Brain microvascular endothelial cell (primary cell): ENCODE results near the gene GUSB.

Experiments
- DNase-seq: peaks from one replicate; pipeline ENCODE4 v3.0.0-alpha.2; 2020
- H3K27ac ChIP-seq: fragments of 250-450 bp; sonication (Bioruptor Pico); 2 replicates; pipeline ENCODE4 v1.5.1; 2020; ENCODE audit warnings: mild to moderate bottlenecking, moderate library complexity
- H3K27me3 ChIP-seq: fragments of 250-450 bp; sonication (Bioruptor Pico); replicated peaks from 2 replicates; pipeline ENCODE4 v1.5.1; 2020; ENCODE audit warnings: mild to moderate bottlenecking
- H3K36me3 ChIP-seq: fragments of 250-450 bp; sonication (Bioruptor Pico); replicated peaks from 2 replicates; pipeline ENCODE4 v1.5.1; 2020; ENCODE audit warnings: mild to moderate bottlenecking
- H3K4me3 ChIP-seq: 2 replicates; pipeline ENCODE4 v1.5.1; 2011; ENCODE audit warnings: low read depth, mild to moderate bottlenecking, control low read depth, low read length, moderate library complexity
- in situ Hi-C: cut with HindIII; loops from 2 replicates; pipeline ENCODE4 v1.10.0; 2017; ENCODE audit warnings: low sequenced_read_pairs, low pct_ligation_motif_present
- TF ChIP-seq, protein P1 (sequence below): IDR thresholded peaks from 2 replicates; pipeline ENCODE4 v1.5.1; 2011; ENCODE audit warnings: low read depth, mild to moderate bottlenecking, moderate library complexity, low read length, control low read depth, inconsistent platforms; ENCODE audit errors: missing control alignments

The GUSB gene

DNA sequence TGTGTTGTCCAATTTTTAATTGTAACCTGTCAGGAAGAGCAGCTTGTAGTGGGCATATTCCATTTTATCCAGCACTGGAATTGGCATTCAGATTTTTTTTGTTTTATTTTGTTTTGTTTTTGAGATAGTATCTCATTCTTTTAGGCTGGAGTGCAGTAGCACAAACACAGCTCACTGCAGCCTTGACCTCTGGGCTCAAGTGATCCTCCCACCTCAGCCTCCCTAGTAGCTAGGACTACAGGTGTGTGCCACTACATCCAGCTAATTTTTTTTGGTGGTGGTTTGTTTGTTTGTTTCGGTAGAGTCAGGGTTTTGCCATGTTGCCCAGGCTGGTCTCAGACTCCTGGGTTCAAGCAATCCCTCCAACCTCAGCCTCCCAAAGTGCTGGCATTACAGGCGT lies 44.7 kb downstream of the GUSB start:
- TF ChIP-seq, protein P1, sequence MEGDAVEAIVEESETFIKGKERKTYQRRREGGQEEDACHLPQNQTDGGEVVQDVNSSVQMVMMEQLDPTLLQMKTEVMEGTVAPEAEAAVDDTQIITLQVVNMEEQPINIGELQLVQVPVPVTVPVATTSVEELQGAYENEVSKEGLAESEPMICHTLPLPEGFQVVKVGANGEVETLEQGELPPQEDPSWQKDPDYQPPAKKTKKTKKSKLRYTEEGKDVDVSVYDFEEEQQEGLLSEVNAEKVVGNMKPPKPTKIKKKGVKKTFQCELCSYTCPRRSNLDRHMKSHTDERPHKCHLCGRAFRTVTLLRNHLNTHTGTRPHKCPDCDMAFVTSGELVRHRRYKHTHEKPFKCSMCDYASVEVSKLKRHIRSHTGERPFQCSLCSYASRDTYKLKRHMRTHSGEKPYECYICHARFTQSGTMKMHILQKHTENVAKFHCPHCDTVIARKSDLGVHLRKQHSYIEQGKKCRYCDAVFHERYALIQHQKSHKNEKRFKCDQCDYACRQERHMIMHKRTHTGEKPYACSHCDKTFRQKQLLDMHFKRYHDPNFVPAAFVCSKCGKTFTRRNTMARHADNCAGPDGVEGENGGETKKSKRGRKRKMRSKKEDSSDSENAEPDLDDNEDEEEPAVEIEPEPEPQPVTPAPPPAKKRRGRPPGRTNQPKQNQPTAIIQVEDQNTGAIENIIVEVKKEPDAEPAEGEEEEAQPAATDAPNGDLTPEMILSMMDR, result no peak
- Histone ChIP-seq H3K27me3 (no peaks in the 10 kb centered on the region), H3K27ac (no peak overlapping the region), H3K4me3 (no peak overlapping the region), H3K36me3 (no peaks in the 10 kb centered on the region)
- in situ Hi-C loops, result no loop called here
- no peak for DNase-seq

DNA sequence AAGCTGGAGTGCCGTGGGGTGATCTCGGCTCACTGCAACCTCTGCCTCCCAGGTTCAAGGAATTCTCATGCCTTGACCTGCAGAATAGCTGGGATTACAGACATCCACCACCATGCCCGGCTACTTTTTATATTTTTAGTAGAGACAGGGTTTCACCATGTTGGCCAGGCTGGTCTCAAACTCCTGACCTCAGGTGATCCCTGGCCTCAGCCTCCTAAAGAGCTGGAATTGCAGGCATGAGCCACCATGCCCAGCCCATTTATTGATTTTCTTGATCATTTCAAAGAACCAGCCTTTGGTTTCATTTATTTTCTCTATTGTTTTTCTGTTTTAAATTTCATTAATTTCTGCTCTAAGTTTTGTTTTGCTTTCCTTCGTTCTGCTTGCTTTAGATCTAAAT lies 50.3 kb downstream of the GUSB start:
- in situ Hi-C loops, result no loop called here
- Histone ChIP-seq H3K36me3 (no peaks in the 10 kb centered on the region), H3K4me3 (no peak overlapping the region), H3K27ac (no peak overlapping the region), H3K27me3 (no peaks in the 10 kb centered on the region)
- DNase-seq, result no peak
- TF ChIP-seq, protein P1, result no peak

DNA sequence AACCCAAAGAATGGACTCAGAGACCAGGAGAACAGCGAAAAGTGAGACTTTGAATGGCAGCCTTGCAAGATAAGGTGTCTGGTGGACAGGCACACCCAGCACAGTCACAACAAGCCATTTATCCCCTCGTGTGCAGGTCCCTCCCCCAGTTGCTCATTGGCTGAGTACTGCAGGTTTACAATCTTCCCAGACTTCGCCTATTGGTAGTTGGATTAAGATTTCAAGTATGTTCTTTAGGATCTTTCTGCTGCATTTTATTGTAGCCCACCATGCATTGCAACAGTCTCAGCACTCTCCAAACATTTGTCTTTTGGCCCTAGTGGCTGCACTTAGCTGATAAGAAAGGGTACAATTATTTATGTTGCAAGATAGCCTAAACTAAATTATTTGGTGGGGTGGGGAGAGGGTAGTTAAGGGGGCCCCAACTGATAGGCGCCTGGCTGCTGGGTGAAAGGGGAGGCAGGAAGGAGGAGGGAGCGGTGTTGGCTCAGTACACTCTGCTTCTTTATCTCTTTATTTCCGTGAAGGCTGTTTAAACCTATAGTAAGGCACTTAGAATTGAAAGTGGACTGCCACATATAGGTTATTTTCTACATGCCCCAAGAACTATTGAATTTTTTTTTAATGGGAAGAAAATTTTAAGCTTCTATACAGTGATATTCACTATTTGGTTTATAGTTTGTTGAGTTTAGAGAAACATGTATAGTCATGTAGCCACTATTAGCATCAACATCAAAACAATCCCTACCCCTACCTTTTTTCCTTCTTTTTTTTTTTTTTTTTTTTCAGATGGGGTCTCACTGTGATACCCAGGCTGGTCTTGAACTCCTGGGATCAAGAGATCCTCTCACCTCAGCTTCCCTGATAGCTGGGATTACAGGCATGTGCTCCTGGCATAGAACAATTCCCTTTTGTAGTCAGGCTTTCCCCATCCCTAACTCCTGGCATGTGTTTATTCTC lies 54.2 kb downstream of the GUSB start:
- DNase-seq, result no peak
- no peaks in the 10 kb centered on the region for H3K27me3 ChIP-seq
- TF ChIP-seq, protein P1, result no peak
- H3K36me3 ChIP-seq, result no peaks in the 10 kb centered on the region
- no peak overlapping the region for H3K27ac ChIP-seq
- no peak overlapping the region for H3K4me3 ChIP-seq
- in situ Hi-C loops, result no loop called here

DNA sequence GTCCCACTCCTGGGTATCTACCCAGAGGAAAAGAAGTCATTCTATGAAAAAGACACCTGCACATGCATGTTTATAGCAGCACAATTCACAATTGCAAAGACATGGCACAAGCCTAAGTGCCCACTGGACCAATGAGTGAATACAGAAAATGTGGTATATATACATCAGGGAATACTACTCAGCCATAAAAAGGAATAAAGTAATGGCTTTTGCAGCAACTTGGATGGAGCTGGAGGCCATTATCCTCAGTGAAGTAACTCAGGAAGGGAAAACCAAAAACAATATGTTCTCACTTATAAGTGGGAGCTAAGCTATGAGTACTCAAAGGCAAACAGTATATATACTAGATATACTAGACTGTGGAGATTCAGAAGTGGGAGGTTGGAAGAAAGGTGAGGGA lies 55.4 kb downstream of the GUSB start:
- TF ChIP-seq, protein P1, result no peak
- H3K4me3 ChIP-seq, result no peak overlapping the region
- no peak for DNase-seq
- in situ Hi-C loops, result no loop called here
- no peak overlapping the region for H3K27ac ChIP-seq
- no peaks in the 10 kb centered on the region for H3K27me3 ChIP-seq
- H3K36me3 ChIP-seq, result no peaks in the 10 kb centered on the region

DNA sequence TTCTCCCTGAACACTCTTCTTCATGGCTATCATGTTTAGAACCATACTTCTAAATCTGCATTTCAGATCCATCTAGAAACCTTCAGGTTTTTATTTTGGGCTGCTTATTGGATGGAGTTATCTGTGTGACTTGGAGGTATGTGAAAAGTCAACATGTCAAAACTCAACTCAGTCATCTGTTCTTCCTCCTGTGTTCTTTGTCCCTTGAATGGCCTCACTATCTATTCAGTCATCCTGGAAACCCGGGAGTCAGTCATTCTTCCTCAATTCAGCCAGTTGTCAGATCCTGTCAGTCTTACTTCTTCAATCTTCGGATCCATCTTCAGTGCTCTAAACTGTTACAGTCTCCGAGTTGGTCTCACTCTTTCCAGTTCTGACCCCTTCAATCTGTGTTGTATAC lies 57.0 kb downstream of the GUSB start:
- Histone ChIP-seq H3K27ac (no peak overlapping the region), H3K4me3 (no peak overlapping the region), H3K36me3 (no peaks in the 10 kb centered on the region), H3K27me3 (no peaks in the 10 kb centered on the region)
- in situ Hi-C loops, result no loop called here
- DNase-seq, result no peak
- TF ChIP-seq, protein P1, result no peak
